AG04449 (cell line): ENCODE measurements around the gene USP25.

Experiments used
- CTCF ChIA-PET: fragments of 350-600 bp; formaldehyde crosslinking; extraction: SDS; loops from one replicate; lab custom pipeline; 2021; ENCODE audit warnings: antibody characterized with exemption; lab: Yijun Ruan, JAX
- POLR2A ChIA-PET: fragments of 400-600, 350-600 bp; formaldehyde crosslinking; extraction: SDS; loops from one replicate; lab custom pipeline; 2020; ENCODE audit warnings: antibody characterized with exemption, inconsistent platforms; lab: Yijun Ruan, JAX
- DNase-seq: peaks from one replicate; pipeline ENCODE4 v3.0.0-alpha.2; 2010; ENCODE audit warnings: low read depth, low spot score
- H3K4me3 ChIP-seq: 2 replicates; pipeline ENCODE4 v1.5.1; 2011; ENCODE audit warnings: low read depth, mild to moderate bottlenecking, control low read depth, low read length
- CTCF ChIP-seq: IDR thresholded peaks from one replicate; pipeline ENCODE4 v1.5.1; 2011; ENCODE audit warnings: mild to moderate bottlenecking, moderate library complexity, low read length, control low read depth, inconsistent platforms; ENCODE audit not compliant: insufficient read depth; ENCODE audit errors: missing control alignments

The USP25 gene

DNA sequence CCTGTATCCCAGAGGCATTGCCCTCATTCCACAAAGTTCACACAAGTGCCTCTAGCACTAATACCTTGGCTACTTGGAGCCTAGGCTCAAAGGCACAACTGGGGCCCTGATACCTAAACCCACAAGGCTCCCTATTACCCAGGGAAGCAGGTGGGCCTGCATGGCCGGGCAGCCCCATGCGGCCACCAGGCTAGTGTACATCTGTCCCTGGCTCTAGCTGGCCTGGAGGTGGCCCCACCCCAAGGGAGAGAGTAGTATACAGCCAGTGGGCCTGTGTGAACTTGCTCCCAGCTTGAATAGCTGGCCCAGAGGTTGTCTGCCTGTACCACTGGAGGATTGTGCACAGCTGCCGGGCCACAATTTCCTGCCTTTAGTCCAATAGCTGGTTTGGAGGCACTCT is 52.2 kb downstream of the USP25 start:
- DNase-seq, result no peak
- ChIA-PET CTCF (interaction anchor here (1.1 kb wide), 1 partner anchor 18 kb away, joined by 3 read pairs; no protein-coding TSS in a partner anchor), POLR2A (no interaction called here)
- no peak overlapping the region for H3K4me3 ChIP-seq
- no peak for TF ChIP-seq CTCF

DNA sequence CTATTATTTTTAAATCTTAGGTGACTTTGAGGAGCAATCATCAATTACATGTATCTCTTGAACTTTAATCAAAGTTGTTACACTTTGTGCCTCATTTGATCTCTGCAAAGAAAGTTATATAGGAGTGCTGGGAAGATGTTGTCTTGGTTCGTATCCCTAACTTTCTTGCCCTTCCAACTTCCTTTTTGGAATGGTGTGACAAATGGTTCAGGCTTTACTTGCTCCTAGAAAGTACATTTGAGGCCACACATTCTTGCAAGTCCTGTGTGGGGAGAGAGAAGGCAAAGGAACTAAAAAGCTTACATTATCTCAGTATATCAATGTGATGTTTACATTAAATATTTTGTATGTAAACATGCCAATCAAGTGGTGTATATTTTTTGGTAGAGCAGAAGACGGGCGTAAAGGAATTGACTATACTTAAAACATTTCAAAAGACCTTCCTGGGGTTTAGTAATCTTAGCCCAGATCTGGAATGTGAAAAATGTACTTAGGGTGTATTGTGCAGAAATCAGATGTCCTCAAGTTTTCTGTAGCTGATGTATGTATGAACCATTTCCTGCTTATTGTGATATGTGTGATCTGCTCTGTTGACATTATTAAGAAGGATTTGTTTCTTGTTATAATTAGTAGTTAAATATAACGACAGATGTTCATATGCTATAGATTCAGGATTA is 59.2 kb downstream of the USP25 start:
- CTCF ChIA-PET, result no interaction called here
- H3K4me3 ChIP-seq, result no peak overlapping the region
- POLR2A ChIA-PET, result no interaction called here
- DNase-seq, result no peak
- no peak for TF ChIP-seq CTCF

- no peak for DNase-seq
- TF ChIP-seq CTCF, result no peak
- POLR2A ChIA-PET, result no interaction called here
- H3K4me3 ChIP-seq, result no peak overlapping the region
- CTCF ChIA-PET, result no interaction called here
These were observed 63.3 kb downstream of the USP25 start for GRCh38 chr21:15793109-15793508.

DNA sequence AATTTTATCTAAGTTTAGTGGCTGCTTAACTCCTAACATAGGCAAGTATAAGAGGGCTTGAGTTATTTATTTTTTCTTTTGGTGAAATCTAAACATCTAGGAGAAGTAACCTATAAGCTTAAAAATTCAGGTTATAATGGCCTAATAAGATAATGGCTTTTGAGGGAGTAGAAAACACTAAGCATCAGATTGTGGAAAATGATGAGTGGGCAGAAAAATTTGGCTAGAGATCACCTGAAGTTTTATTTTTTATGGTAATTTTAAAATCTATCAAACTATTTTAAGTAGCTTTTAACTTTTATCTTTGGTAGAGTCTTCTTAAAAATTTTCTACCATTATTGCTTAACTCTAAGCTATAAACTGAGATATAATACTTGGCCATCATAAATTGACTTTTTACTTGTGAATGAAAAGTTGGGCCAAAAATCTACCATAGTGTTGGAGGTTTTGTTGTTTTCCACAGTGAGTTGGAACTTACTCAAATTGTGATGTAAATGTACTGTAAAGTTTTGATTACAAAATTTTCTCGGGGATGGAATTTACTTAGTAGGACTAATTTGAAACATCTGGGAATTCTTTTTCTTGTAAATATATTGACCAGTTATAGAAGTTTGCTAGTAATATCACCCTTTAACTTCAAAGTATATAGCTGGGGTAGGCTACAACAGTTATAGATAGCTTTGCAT is 63.9 kb downstream of the USP25 start:
- no peak overlapping the region for H3K4me3 ChIP-seq
- no peak for TF ChIP-seq CTCF
- ChIA-PET POLR2A (no interaction called here), CTCF (no interaction called here)
- no peak for DNase-seq

- no peak overlapping the region for H3K4me3 ChIP-seq
- no peak for TF ChIP-seq CTCF
- ChIA-PET CTCF (no interaction called here), POLR2A (no interaction called here)
- DNase-seq, result no peak
These were observed 64.6 kb downstream of the USP25 start for GRCh38 chr21:15794277-15794912.

DNA sequence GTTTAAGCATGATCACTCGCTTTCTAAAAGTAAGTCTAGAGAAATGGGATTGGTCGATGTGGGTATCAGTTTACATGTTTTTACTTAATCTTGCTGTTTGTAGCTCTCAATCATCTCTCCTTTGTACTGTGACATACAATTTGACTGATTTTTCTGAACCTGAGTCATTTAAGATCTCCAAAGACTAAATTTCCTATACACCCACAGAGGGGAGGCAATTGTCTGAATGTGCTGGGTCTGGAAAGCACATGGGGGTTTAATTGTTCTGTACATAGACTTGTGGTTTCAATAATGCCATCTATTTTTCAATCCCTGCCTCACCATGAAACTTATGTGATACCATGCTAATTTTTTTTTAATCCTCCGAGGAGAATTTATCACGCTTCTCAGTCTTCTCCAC is 65.8 kb downstream of the USP25 start:
- ChIA-PET POLR2A (no interaction called here), CTCF (no interaction called here)
- TF ChIP-seq CTCF, result no peak
- H3K4me3 ChIP-seq, result no peak overlapping the region
- DNase-seq, result no peak
